ENCODE measurements around the gene FKRP.

Gene FKRP

GRCh38 chr19:46719629-46720502, 26.0 kb upstream of the FKRP start:
- DNase-seq: no peak

DNA sequence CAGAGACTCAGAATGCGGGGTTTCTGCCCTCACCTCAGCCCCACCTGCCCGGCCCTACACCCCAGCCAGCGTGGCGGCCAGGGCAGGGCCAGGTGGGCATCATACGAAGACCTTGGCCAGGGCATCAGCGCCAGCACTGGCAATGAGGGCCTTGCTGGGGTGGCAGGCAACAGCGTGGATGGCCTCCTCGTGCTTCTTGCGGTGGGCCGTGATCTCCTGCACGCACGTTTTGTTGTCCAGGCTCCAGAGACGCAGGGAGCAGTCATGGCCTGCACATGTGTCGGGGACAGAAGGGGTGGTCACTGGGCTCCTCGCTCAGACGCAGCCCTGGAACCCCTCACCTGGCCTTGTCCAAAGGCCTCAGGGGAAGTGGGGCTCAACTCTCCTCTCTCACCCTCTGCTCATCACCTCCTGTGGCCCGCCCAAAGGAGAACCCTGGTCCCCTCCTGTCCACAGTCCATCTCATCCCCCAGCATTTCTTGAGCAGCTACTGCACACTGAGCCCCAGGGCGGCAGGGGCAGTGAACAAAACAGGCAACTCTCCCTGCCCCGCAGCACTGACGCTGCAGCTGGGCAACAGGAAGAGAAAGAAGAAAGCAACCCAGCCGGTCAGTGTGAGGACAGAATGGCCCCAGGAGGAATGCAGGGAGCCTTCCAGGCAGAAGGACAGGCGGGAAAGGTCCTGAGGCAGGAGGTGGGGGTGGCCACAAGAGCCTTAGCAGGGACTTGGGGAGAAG, 25.2 kb upstream of the FKRP start:
- DNase-seq: no peak

DNA sequence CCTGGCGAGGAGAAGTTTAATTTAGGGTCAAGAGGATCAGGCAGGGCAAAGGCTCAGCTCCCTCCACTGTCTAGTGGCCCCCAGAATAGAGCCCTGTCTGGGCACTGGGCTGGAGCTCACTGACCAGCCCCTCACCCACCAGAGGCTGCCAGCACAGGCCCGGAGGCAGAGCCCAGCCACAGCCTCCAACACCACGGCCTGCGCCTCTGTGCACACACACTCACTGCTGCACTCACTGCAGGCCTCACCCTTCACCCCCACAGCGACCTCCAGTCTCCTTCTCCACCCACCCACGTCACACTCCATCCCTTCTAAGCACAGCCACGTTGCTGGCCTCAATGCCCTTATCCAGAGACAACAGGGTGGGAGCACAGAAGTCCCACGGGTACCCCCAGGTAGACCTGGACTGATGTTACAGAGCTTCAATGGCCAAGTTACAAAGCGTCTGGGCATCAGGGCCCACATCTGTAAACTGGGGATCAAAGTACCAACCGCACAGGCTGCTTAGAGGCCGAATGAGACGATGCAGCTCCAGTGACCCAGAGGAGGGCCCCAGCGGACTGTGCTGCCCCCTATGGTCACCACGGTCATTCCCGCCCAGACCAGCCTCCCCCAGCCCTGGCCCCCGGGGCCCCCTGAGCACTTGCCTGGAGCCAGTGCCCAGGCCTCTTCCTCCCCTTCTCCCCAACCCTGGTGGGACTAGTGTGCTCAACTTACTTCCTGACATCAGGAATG, 24.4 kb upstream of the FKRP start:
- DNase-seq: no peak

GRCh38 chr19:46722004-46722380, 23.9 kb upstream of the FKRP start:
- no peak for DNase-seq

- DNase-seq: no peak
These were observed 23.3 kb upstream of the FKRP start for GRCh38 chr19:46722421-46723022.

- no peak for DNase-seq
These were observed 22.8 kb upstream of the FKRP start for GRCh38 chr19:46723023-46723461.

DNA sequence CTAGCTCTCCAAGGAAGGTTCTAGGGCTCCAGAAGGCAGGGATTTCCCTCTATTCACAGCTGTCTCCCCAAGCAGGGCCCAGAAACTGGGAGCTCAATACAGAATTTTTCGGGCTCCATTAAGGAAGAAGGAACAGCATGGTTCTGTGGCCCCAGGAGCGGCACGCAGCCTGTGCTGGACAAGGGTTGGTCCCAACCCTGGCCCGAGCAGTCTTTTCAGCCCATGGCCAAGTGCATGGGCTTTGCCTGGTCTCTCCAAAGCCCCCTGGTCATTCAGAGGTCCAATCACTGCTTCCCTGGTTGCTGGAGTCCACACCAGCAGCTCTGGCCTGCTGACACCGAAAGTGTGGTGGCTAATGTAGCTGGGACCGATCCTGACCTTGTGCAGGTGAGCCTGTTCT, 22.4 kb upstream of the FKRP start:
- no peak for DNase-seq

- DNase-seq: no peak
These were observed 21.4 kb upstream of the FKRP start for GRCh38 chr19:46724468-46724867.

- DNase-seq: no peak
These were observed 20.6 kb upstream of the FKRP start for GRCh38 chr19:46725036-46725820.

DNA sequence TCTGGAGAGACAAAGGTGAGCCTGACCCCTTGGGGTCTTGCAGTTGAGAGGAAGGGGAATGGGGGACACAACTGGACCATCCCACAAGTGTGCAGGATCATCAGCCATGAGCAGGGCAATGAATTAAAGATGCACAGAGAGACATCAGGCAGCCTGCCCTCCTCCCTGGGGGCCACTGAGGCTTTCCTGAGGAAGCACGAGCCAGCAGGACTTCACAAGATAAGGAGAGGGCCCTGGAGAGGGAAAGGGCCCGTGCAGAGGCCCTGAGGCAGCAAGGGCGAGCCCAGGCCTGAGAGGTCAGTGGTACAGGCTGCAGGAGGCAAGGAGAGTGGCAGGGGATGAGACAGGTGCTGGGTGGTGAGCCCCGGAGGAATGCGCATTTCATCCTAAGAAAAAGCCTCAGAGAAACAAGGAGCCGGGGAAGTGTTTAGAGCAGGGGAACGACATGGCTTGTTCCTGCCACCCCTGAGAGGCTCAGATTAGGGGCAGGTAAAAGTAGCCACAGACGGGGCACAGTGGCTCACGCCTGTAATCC, 19.9 kb upstream of the FKRP start:
- no peak for DNase-seq

DNA sequence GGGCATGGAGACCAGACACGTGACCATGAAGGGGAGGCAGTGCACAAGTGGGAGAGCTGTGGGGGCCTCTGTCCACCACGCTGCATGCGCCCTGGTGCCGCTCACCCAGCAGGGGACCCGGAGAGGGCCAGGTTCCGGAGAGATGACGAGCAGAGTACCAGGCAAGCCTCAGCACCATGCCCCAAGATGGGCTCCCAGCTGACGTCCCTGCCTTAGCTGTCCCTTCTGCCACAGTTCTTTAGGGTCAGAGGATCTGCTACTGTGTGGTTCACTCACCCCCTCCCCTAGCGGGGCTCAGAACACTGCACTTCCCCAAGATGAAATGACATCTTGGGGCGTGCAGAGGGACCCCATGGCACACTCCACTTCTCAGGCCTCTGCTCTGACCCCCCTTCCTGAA, 19.3 kb upstream of the FKRP start:
- no peak for DNase-seq

GRCh38 chr19:46726971-46727501, 18.8 kb upstream of the FKRP start:
- DNase-seq: no peak

DNA sequence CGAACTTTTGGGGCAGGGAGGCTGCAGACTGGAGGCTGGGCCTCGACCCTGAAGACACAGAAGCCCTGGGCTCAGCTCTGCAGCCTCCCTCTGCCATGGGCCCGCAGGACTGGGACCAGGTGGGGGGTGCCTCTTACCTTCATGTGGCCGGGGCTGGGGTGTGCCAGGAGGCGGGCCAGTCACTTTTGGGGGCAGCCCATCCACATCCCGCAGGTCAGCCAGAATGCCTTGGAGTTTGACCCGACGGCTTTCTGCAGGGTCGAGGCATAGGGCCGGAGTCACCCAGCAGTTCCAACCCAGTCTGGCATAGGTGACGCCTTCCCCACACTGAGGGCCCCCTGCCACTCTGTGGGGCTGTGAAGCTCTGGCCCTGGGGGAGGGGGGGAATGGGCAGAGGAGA, 18.1 kb upstream of the FKRP start:
- no peak for DNase-seq

- no peak for DNase-seq
These were observed 17.6 kb upstream of the FKRP start for GRCh38 chr19:46728208-46728607.

DNA sequence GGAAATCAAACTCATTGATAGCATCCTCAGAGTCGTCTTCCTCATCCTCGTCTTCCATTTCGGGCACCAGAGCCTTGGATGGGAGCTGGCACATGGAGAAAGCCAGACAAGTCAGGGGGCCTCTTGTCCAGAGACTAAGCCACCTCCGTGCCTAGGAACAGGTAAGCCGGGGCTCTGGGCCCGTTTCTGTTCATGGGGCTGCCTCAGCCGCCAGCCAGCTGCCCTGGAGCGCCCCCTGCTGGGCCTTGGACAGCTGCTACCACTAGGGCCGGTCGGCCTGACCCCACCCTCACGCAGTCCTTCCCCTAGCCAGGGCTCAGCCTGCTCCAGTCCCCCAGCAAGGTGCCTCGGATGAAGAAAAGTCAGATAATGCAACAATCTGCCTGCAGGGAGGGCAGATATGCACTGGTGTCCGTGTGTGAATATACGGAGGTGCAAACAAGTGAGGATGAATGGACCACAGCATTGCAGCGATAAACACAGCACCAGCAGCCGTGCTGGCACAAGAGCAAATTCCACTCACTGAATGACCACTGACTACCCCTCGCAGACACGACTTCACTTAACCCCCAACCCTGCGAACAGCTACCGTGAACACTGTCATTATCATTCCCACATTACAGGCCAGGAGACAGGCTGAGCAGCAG, 17.0 kb upstream of the FKRP start:
- no peak for DNase-seq

DNA sequence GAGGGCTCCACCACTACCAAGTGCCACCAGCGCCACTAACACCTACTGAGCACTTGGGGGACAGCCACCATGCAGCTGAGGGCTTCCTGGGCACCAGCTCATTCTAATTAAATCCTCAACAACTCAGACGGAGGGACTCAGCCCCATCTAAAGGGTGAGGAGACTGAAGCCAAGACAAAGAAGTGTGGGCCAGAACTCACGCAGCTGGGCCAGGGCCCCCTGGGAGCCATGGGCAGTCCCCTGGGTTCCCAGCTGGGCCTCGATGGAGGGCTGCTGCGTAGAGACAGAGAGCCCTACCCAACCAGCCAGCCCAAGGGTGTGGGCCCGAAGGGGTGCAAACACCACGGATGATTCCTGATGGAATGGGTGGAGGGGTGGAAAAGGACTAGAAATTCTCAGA, 16.2 kb upstream of the FKRP start:
- DNase-seq: no peak

DNA sequence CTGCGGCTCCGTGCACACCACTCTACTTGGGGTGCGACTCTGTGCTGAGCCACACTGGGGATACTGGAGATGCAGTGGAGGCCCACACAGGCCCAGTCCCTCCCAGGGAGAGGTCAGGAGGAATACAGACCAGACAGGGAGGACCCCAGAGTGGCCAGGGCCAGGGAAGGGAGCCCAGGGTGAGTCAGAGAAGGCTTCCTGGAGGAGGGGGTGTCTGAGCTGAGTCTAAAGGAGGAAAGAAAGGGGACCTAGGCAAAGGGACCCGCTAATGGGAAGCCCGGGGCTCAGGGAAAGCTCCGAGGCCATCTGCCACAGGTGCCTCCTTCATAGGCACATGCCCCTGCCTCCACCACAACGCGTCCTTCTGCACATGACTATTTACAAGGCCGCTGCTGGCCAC, 15.7 kb upstream of the FKRP start:
- no peak for DNase-seq

GRCh38 chr19:46730595-46730994, 15.3 kb upstream of the FKRP start:
- DNase-seq: no peak

- DNase-seq: no peak
These were observed 14.8 kb upstream of the FKRP start for GRCh38 chr19:46731007-46731501.

DNA sequence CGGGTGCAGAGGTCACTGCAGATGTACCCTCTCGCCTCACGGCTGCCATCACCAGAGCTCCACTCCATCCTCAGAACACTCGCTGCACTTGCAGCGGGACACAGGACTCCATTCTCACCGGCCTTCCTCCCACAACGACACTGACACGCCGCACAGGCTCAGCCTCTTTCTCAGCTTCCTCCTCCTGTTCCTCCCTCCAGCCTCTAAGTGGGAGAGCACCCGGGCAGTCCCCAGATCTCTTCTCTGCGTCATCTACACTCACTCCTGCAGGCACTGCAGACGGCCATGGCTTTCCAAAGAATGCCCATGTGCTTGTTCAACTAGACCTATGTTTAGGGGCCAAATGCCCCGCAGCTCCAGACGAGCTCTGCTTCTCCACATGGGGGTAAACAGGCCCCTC, 14.3 kb upstream of the FKRP start:
- DNase-seq: no peak

All from NCI-H1694 treated with DMSO at 0.1 percent for 48 hours (cell line).